ENCODE results near the gene LTBP1.
"Not testable (repeated sequence)": the region's sequence is repeated elsewhere in the genome, so short reads cannot be mapped to it uniquely, and the experiment has no call there.

The LTBP1 gene

DNA sequence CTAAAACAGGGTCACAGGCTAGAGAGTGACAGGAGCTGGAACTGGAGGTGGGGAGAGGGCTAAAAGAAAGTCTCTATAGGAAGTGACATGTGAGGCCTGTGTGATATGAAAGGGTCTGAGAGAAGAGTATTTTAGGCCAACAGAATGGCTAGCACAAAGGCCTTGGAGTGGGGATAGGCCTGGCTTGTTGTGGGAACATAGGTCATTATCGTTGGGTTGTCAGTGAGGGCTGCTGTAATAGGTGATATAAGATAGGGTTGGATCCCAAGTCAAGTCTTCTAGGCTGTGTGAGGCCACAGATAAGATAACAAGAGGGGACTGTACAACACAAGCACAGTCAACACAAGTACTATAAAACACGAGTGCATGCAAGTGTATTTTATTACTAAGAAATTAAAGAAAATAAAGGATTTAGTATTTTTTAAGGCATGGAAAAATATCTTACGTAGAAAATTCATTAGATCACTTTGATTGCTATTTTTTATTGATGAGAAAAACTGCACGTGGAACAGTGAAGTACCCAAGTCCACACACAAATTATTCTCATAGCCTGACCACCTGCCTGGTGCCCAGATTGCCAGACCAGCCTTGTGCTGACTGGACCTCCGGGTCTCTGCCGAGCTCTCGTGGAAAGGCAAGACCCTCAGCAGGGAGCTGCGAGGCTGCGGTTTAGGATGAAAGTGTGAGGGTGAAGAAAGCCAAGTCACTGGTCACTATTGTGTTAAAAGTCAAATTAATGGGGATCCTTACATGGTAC is 14.1 kb downstream of the LTBP1 start:
- DNase-seq (ENCODE audit: low read depth in 2 of 3, low spot score in 1 of 3): no peak

GRCh38 chr2:32962690-32963089 is 15.9 kb downstream of the LTBP1 start:
- no peak for DNase-seq (ENCODE audit: low read depth in 2 of 3, low spot score in 1 of 3)

DNA sequence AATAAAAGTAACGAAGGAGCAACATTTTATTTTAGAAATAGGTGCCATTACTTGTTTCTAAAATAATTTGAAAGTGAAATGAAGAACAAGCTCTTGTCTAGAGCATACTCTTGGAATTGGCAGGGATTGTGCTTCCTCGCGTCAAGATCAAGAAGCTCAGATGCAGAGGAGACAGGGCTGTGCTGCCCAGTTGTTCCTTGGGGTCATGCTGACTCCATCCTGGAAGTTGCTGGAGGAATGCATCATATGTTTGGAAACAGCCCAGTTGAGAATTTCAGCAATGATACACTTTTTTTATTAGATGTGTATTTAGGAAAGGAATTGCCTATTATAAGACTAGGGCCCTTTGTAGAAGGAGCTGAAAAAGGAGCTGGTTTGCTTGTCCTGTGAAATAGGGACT is 17.2 kb downstream of the LTBP1 start:
- DNase-seq (ENCODE audit: low read depth in 2 of 3, low spot score in 1 of 3): no peak

- DNase-seq (ENCODE audit: low read depth in 2 of 3, low spot score in 1 of 3): no peak
These were observed 18.9 kb downstream of the LTBP1 start for GRCh38 chr2:32965523-32966171.

GRCh38 chr2:32969444-32970162 is 22.9 kb downstream of the LTBP1 start:
- DNase-seq (ENCODE audit: low read depth in 2 of 3, low spot score in 1 of 3): no peak

DNA sequence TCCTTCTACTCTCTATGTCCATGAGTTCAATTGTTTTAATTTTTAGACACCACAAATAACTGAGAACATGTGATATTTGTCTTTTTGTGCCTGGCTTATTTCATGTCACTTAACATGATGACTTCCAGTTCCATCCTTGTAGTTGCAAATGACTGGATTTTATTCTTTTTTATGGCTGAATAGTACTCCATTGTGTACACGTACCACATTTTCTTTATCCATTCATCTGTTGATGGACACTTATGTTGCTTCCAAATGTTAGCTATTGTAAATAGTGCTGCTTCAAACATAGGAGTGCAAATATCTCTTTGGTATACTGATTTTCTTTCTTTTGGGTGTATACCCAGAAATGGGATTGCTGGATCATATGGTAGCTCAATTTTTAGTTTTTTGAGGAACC is 27.0 kb downstream of the LTBP1 start:
- not testable (repeated sequence) for DNase-seq (ENCODE audit: low read depth in 2 of 3, low spot score in 1 of 3)

GRCh38 chr2:32976409-32977063 is 29.8 kb downstream of the LTBP1 start:
- no peak for DNase-seq (ENCODE audit: low read depth in 2 of 3, low spot score in 1 of 3)

GRCh38 chr2:32977228-32977758 is 30.5 kb downstream of the LTBP1 start:
- no peak for DNase-seq (ENCODE audit: low read depth in 2 of 3, low spot score in 1 of 3)

DNA sequence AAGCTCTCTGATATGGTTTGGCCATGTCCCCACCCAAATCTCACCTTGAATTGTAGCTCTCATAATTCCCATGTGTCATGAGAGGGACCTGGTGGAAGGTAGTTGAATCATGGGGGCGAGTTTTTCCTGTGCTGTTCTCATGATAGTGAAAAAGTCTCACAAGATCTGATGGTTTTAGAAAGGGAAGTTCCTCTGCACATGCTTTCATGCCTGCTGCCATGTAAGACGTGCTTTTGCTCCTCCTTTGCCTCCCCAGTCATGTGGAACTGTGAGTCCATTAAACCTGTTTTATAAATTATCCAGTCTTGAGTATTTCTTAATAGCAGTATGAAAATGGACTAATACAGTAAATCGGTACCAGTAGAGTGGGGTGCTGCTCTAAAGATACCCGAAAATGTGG is 34.9 kb downstream of the LTBP1 start:
- DNase-seq (ENCODE audit: low read depth in 2 of 3, low spot score in 1 of 3): no peak

DNA sequence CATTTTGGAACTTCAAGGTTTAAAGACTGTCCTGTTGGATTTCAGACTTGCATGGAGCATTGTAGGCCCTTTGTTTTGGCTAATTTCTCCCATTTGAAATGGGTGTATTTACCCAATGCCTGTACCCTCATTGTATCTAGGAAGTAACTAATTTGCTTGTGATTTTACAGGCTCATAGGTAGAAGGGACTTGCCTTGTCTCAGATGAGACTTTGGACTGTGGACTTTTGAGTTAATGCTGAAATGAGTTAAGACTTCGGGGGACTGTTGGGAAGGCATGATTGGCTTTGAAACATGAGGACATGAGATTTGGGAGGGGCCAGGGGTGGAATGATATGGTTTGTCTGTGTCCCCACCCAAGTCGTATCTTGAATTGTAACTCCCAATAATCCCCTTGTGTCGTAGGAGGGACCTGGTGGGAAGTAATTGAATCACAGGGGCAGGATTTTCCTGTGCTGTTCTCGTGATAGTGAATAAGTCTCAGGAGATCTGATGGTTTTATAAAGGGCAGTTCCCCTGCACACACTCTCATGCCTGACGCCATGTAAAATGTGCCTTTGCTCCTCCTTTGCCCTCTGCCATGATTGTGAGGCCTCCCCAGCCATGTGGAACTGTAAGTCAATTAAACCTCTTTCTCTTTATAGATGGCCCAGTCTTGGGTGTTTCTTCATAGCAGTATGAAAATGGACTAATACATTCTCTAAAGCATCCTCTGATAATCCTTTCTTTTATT is 36.6 kb downstream of the LTBP1 start:
- DNase-seq (ENCODE audit: low read depth in 2 of 3, low spot score in 1 of 3): not testable (repeated sequence)

DNA sequence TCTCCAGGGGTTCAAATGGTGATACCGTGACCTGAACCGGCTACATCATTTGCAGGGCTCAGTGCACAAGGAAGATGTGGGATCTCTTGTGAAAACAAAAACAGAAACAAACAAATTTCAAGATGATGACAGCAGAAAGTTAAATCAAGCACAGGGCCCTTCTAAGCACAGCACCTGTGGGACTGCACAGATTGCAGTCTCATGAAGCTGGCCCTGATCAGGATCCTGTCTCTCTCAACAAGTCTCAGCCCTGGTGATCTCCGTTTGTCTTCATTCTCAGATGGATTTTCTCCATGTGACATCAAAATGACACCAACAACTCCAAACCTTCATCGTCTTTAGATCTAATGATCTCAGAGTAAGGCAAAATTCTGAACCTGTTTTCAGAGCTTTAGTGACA is 39.7 kb downstream of the LTBP1 start:
- DNase-seq (ENCODE audit: low read depth in 2 of 3, low spot score in 1 of 3): no peak

GRCh38 chr2:32988525-32988924 is 41.8 kb downstream of the LTBP1 start:
- DNase-seq (ENCODE audit: low read depth in 2 of 3, low spot score in 1 of 3): no peak

GRCh38 chr2:32990556-32990955 is 43.8 kb downstream of the LTBP1 start:
- DNase-seq (ENCODE audit: low read depth in 2 of 3, low spot score in 1 of 3): no peak

DNA sequence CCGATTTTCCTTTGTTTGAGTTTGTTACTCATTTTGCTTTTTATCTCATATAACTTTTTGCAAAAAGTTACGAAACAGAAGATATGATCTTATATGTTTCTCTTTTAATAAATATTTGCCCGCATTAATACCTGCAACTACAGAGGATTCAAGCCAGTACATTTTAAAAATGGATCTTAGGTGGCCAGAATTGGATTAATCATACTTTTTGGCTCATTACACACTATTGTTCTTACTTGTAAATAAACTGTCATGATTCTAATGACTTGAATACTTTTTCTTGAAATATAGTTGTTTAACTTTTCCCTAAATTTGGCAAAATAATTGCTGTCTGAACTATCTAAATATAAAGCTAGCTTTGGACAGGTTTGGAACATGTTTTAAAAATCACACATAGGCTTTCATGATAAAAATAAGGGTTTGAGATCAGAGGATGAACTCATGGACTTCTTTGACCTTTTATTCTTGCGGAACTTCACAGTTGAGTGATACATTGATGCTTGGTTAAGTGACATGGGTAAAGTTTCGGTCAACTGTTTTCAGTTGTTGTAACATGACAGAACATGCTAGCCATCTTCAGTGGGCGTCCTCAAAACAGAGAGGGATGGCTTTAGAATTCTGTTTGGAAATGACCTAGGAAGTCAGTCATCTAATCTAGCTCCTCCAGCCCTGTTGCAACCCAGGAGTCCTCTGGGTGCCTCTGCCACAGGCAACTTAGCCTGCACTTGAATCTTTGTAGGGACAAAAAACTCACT is 44.5 kb downstream of the LTBP1 start:
- no peak for DNase-seq (ENCODE audit: low read depth in 2 of 3, low spot score in 1 of 3)

DNA sequence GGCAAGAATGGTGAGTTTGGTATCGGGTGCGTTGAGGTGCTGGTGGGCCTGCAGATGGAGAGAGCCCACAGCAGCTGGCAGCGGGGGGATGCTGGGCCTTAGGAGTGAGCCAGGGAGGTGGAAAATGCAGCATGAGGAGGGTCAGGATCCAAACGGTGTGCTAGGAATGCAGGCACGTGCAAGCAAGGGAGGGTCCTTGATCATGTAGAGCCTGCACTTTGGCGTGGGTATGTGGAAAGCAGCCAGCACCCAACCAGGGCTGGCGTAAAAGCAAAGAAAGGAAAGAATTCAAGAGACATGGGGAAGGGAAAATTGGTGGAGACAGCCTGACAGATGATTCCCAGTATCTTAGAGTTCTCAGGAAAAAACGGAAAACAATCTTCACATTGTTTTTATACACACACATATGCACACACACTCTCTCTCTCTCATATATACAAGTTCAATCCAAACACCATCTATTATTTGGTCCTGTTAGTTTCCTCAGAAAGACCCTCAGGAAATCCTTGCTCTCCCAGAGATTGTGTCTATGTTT is 46.3 kb downstream of the LTBP1 start:
- no peak for DNase-seq (ENCODE audit: low read depth in 2 of 3, low spot score in 1 of 3)

DNA sequence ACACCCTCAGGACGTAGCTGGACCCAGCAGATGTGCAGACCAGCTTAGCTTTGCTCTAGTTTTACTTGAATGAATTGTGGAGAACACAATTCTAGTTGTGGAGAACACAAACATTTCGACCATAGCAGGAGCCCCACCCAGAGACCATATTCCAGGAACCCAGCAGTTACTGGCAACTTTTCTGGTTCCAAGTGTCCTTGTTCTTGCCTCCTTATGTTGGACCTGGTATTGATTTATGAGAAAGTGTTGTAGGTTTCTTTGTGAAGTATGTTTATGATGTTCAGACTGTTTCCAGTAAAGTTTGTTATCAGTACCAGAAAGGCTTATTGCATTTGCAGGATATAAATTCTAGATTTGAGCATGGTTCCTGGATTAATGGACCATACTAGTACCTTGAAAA is 51.0 kb downstream of the LTBP1 start:
- no peak for DNase-seq (ENCODE audit: low read depth in 2 of 3, low spot score in 1 of 3)

GRCh38 chr2:33000986-33001385 is 54.2 kb downstream of the LTBP1 start:
- DNase-seq (ENCODE audit: low read depth in 2 of 3, low spot score in 1 of 3): no peak

- DNase-seq (ENCODE audit: low read depth in 2 of 3, low spot score in 1 of 3): no peak
These were observed 55.1 kb downstream of the LTBP1 start for GRCh38 chr2:33001823-33002222.

DNA sequence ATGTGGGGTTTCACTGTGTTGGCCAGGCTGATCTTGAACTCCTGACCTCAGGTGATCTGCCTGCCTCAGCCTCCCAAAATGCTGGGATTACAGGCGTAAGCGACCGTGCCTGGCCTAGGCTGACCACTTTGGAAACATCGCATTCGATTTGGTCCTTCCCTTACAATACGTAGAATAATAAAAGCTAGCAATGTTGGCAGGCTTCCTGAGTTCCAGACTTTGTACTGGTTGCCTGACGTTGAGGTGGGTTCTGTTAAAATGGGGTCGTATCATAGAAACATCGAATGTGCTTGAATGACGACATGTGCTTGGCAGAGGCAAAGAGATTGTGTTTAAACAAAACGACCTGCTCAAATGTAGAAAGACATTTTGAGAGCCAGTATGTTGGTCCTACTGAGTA is 56.1 kb downstream of the LTBP1 start:
- DNase-seq (ENCODE audit: low read depth in 2 of 3, low spot score in 1 of 3): no peak

GRCh38 chr2:33005057-33005456 is 58.3 kb downstream of the LTBP1 start:
- no peak for DNase-seq (ENCODE audit: low read depth in 2 of 3, low spot score in 1 of 3)
